Measurements from ENCODE around the gene RAB3GAP2.

- TF ChIP-seq TAF1 (IDR thresholded peaks at IDR 0.05; ENCODE audit: borderline replicate concordance, low read depth, low read length): no peak
- no peak for TF ChIP-seq TCF7 (IDR thresholded peaks at IDR 0.05; ENCODE audit: borderline replicate concordance)
- no peak for TF ChIP-seq CREM (IDR thresholded peaks at IDR 0.05; ENCODE audit: low read depth)
- no peak for TF ChIP-seq ATF2 (IDR thresholded peaks at IDR 0.05; ENCODE audit: low read length)
- TF ChIP-seq POLR2A (IDR thresholded peaks at IDR 0.05; ENCODE audit: low read depth, low read length): no peak
Observed at GRCh38 chr1:220221269-220221668, 51.0 kb downstream of the RAB3GAP2 start.
